Fibroblast of pulmonary artery (primary cell): ENCODE measurements around the gene STK38L.

Experiments used
- DNase-seq: peaks from one replicate; pipeline ENCODE4 v3.0.0-alpha.2; 2010; ENCODE audit warnings: low read depth
- H3K4me3 ChIP-seq: replicated peaks from 2 replicates; pipeline ENCODE4 v1.5.1; 2011; ENCODE audit warnings: low read depth, mild to moderate bottlenecking, control low read depth, low read length, moderate library complexity
- TF ChIP-seq, protein P1 (sequence below): IDR thresholded peaks from 2 replicates; pipeline ENCODE4 v1.5.1; 2011; ENCODE audit warnings: mild to moderate bottlenecking, control low read depth, low read length, inconsistent platforms; ENCODE audit errors: missing control alignments

STK38L gene

GRCh38 chr12:27213830-27214787, 30.0 kb upstream of the STK38L start:
- TF ChIP-seq, protein P1, sequence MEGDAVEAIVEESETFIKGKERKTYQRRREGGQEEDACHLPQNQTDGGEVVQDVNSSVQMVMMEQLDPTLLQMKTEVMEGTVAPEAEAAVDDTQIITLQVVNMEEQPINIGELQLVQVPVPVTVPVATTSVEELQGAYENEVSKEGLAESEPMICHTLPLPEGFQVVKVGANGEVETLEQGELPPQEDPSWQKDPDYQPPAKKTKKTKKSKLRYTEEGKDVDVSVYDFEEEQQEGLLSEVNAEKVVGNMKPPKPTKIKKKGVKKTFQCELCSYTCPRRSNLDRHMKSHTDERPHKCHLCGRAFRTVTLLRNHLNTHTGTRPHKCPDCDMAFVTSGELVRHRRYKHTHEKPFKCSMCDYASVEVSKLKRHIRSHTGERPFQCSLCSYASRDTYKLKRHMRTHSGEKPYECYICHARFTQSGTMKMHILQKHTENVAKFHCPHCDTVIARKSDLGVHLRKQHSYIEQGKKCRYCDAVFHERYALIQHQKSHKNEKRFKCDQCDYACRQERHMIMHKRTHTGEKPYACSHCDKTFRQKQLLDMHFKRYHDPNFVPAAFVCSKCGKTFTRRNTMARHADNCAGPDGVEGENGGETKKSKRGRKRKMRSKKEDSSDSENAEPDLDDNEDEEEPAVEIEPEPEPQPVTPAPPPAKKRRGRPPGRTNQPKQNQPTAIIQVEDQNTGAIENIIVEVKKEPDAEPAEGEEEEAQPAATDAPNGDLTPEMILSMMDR: no peak
- H3K4me3 ChIP-seq: no peak overlapping the region
- no peak for DNase-seq

- no peak overlapping the region for H3K4me3 ChIP-seq
- TF ChIP-seq, protein P1: no peak
- DNase-seq: no peak
Observed at GRCh38 chr12:27217590-27217989, 26.5 kb upstream of the STK38L start.

- no peak for DNase-seq
- no peak overlapping the region for H3K4me3 ChIP-seq
- TF ChIP-seq, protein P1: no peak
Observed at GRCh38 chr12:27219693-27220054, 24.4 kb upstream of the STK38L start.

GRCh38 chr12:27220055-27220987, 23.8 kb upstream of the STK38L start:
- H3K4me3 ChIP-seq: no peak overlapping the region
- DNase-seq: peak; percentile 58
- TF ChIP-seq, protein P1: no peak

- TF ChIP-seq, protein P1: no peak
- no peak for DNase-seq
- H3K4me3 ChIP-seq: no peak overlapping the region
Observed at GRCh38 chr12:27220988-27221345, 23.1 kb upstream of the STK38L start.

DNA sequence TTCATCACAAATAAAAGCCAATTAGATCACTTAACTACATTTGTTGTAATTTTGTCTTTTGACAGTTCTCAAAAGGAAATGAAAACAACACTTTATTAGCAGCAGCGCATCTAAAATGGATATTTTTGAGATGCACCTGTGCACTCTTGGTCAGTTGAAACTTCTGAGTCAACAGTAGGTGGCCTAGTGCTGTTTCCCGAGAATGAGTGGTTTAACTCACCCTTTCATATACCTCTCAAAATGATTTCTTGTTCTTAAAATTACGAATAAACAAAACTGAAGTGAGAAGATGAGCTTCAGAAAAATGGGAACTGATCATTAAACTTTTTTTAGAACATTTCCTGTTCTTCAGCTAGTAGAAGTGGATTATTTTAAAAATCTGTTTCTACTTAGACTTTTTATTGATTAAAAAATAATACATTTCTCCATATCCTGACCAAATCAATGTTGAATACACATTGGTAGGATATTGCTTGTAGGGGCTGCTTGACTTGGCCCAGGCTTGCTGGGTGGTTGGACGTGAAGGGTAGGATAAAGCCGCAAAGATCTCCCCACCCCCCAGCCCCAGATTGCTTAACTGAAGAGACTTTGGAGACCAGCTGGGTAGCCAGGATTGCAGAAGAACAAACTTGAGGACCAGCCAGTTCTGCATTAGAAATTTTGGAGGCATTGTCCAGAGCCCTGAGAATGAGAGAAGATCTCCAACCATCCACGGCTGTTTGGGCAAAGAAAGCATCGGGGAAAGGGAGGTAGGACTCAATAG, 22.3 kb upstream of the STK38L start:
- H3K4me3 ChIP-seq: no peak overlapping the region
- DNase-seq: no peak

More for the DNA sequence above, 22.3 kb upstream of the STK38L start:
- TF ChIP-seq, protein P1: no peak
